PFSK-1 (cell line): ENCODE results near the gene IMPDH1.

Experiments
- FOXP2 ChIP-seq: optimal IDR thresholded peaks from 2 replicates; pipeline ENCODE3; 2011; ENCODE audit warnings: borderline replicate concordance, control low read depth, inconsistent platforms; ENCODE audit not compliant: insufficient read depth; ENCODE audit errors: extremely low read length, extremely low read depth
- POLR2AphosphoS5 ChIP-seq: IDR thresholded peaks from 2 replicates; pipeline ENCODE4 v1.6.1; 2012; ENCODE audit warnings: low read depth, mild to moderate bottlenecking, control low read depth, low read length, moderate library complexity
- SIN3A ChIP-seq: IDR thresholded peaks from 2 replicates; pipeline ENCODE4 v1.6.1; 2012; ENCODE audit warnings: mild to moderate bottlenecking, low read length, moderate library complexity, borderline replicate concordance; ENCODE audit not compliant: insufficient read depth
- TAF1 ChIP-seq: IDR thresholded peaks from 2 replicates; pipeline ENCODE4 v1.6.1; 2012; ENCODE audit warnings: low read length, control low read depth, borderline replicate concordance; ENCODE audit not compliant: insufficient read depth
- TF ChIP-seq, protein P1 (sequence below), 2 experiments: IDR thresholded peaks; 2 replicates each; pipeline versions ENCODE4 v1.6.1 to v1.8.0; 2011 to 2012; ENCODE audit warnings: low read depth in 2 of 2, low read length in 2 of 2, control low read depth in 1 of 2, inconsistent platforms in 1 of 2, mild to moderate bottlenecking in 1 of 2, moderate library complexity in 1 of 2; ENCODE audit not compliant: insufficient read depth in 1 of 2

IMPDH1 gene

DNA sequence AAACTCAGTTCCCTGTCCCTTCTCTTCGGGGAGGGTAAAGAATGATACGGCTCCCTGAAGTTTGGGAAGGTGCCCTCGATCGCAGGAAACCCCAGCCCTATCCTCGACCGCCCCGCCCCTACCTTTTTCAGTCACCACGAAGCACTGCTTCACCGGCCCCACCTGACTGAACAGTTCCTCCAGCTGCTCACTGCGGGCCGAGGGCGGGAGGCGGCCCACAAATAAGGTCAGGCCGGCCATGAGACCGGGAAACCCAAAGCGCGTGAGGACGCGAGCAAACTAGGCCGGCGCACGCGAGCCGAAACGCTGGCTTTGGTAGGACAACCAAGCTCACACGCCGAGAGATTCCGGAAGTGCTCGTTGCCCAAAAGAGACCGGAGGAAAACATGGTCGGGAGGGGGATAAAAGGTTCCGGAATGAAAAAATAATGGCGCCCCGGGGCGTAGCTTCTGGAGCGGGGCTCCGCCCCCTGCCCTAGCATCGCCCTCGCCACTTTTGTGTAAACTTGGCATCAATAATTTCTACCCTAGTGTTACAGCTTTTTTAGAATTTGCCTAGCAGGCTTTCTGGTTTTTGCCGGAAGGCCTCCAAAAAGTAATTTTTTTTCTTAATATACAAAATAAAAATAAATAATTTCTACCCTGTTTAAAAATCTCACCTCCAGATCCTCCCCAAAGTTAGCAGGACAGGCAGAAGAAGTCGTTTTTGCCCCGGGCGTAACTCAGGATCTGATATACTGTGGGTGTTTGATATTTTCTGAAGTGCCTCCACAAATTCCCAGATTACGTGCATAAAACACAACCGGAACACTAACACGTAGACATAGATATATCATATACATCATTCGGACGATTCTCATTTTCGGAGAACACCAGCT is 66.0 kb downstream of the IMPDH1 start, which contains the start of gene RBM28:
Gene RBM28, minus strand, starts transcription at position 355 of the 877 bp plus-strand sequence. Its CDS starts 115 bp downstream, at position 240.
- TF ChIP-seq FOXP2 (peak; percentile 45), SIN3A (peak; percentile 65; the same call in 1 of the 2 replicates), POLR2AphosphoS5 (peak; percentile 94), TAF1 (peak; percentile 93)
- TF ChIP-seq, protein P1, sequence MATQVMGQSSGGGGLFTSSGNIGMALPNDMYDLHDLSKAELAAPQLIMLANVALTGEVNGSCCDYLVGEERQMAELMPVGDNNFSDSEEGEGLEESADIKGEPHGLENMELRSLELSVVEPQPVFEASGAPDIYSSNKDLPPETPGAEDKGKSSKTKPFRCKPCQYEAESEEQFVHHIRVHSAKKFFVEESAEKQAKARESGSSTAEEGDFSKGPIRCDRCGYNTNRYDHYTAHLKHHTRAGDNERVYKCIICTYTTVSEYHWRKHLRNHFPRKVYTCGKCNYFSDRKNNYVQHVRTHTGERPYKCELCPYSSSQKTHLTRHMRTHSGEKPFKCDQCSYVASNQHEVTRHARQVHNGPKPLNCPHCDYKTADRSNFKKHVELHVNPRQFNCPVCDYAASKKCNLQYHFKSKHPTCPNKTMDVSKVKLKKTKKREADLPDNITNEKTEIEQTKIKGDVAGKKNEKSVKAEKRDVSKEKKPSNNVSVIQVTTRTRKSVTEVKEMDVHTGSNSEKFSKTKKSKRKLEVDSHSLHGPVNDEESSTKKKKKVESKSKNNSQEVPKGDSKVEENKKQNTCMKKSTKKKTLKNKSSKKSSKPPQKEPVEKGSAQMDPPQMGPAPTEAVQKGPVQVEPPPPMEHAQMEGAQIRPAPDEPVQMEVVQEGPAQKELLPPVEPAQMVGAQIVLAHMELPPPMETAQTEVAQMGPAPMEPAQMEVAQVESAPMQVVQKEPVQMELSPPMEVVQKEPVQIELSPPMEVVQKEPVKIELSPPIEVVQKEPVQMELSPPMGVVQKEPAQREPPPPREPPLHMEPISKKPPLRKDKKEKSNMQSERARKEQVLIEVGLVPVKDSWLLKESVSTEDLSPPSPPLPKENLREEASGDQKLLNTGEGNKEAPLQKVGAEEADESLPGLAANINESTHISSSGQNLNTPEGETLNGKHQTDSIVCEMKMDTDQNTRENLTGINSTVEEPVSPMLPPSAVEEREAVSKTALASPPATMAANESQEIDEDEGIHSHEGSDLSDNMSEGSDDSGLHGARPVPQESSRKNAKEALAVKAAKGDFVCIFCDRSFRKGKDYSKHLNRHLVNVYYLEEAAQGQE (IDR thresholded peaks at IDR 0.05; ENCODE audit: insufficient read depth in 1 of 2, low read depth in 2 of 2, low read length in 2 of 2): peak; percentile 34 to 35; a peak in 1 of 4 replicates
